ENCODE data around the gene TBATA. TPM values are rescaled to one million over a fixed set of nuclear protein-coding genes. Genes with fewer than 3 reads are reported as not detected.

The TBATA gene
- total RNA-seq, 1 experiment from 2014 or later: not detected

DNA sequence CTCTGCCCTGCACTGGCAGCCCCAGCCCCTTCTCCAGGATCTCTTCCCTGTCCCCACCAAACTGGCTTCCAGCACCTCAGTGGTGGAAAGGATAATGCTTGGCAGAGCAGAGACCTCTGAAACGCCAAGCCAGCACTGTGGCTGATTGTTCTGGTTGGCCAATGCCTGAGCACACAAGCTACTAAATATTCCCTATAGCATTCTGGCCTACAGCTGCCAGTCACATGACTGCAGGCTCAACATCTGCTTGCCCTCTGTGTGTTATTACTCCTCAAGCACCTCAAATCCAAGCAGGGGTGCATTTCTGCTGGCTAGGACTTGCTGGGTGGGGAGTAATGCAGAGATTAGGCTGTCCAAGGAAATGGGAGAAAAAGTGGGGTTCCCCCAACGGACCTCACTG, 6.1 kb downstream of the TBATA start (continued):
- TF ChIP-seq ZNF671 (CRISPR knock-in tag; IDR thresholded peaks at IDR 0.05) (no peak), ELF4 (CRISPR knock-in tag; IDR thresholded peaks at IDR 0.05; ENCODE audit: low read depth) (no peak), ZNF317 (CRISPR knock-in tag; IDR thresholded peaks at IDR 0.05; ENCODE audit: borderline replicate concordance, low read depth) (no peak)
- TF ChIP-seq, protein P1, sequence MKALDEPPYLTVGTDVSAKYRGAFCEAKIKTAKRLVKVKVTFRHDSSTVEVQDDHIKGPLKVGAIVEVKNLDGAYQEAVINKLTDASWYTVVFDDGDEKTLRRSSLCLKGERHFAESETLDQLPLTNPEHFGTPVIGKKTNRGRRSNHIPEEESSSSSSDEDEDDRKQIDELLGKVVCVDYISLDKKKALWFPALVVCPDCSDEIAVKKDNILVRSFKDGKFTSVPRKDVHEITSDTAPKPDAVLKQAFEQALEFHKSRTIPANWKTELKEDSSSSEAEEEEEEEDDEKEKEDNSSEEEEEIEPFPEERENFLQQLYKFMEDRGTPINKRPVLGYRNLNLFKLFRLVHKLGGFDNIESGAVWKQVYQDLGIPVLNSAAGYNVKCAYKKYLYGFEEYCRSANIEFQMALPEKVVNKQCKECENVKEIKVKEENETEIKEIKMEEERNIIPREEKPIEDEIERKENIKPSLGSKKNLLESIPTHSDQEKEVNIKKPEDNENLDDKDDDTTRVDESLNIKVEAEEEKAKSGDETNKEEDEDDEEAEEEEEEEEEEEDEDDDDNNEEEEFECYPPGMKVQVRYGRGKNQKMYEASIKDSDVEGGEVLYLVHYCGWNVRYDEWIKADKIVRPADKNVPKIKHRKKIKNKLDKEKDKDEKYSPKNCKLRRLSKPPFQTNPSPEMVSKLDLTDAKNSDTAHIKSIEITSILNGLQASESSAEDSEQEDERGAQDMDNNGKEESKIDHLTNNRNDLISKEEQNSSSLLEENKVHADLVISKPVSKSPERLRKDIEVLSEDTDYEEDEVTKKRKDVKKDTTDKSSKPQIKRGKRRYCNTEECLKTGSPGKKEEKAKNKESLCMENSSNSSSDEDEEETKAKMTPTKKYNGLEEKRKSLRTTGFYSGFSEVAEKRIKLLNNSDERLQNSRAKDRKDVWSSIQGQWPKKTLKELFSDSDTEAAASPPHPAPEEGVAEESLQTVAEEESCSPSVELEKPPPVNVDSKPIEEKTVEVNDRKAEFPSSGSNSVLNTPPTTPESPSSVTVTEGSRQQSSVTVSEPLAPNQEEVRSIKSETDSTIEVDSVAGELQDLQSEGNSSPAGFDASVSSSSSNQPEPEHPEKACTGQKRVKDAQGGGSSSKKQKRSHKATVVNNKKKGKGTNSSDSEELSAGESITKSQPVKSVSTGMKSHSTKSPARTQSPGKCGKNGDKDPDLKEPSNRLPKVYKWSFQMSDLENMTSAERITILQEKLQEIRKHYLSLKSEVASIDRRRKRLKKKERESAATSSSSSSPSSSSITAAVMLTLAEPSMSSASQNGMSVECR (CRISPR knock-in tag; IDR thresholded peaks at IDR 0.05; ENCODE audit: borderline replicate concordance): no peak

DNA sequence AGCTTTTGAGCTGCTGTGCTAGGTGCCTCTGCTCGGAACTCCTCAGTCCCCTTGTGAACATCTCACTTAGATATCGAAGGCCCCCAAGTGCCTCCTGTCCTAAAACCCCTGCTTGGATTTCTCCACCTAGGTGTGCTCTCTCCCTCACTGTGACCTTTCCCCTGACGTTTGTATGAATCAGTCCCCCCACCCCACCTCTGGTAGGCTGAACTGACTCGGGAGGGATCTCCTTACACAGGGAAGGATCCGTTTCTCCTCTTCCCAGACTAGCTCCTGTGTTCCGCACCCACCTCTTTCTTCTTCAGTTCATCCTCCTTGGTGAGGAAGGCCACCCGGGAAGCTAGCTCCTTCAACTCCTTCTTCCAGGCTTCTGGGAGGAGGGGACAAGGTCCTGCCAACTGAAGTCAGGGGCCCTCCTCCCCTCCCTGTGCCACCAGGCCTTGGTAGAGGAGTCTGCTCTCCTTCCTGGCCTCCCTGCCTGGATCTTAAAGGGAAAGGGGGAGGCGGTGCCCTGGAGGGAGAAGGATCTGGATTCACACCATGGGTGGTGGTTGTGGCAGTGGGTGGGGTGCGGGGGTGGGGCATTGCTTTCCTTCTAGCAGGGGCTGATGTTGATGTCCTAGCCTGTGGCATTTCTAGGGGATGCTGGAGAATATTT, 6.8 kb downstream of the TBATA start:
- ATAC-seq (no peak), DNase-seq (ENCODE audit: low spot score) (no peak)
- TF ChIP-seq ATF3 (CRISPR knock-in tag; conservative IDR thresholded peaks at IDR 0.05) (no peak), ZNF138 (CRISPR knock-in tag; conservative IDR thresholded peaks at IDR 0.05) (no peak), TEAD1 (CRISPR knock-in tag; IDR thresholded peaks at IDR 0.05) (no peak), NR1H2 (CRISPR knock-in tag; IDR thresholded peaks at IDR 0.05) (no peak), ZNF416 (CRISPR knock-in tag; IDR thresholded peaks at IDR 0.05) (no peak), NFE2L1 (CRISPR knock-in tag; IDR thresholded peaks at IDR 0.05) (no peak), FOXJ3 (CRISPR knock-in tag; IDR thresholded peaks at IDR 0.05; ENCODE audit: borderline replicate concordance) (no peak), SMAD3 (CRISPR knock-in tag; IDR thresholded peaks at IDR 0.05; ENCODE audit: borderline replicate concordance) (no peak), CBFB (CRISPR knock-in tag; IDR thresholded peaks at IDR 0.05; ENCODE audit: low read depth) (no peak), ZNF281 (CRISPR knock-in tag; IDR thresholded peaks at IDR 0.05) (no peak), TP53 (CRISPR knock-in tag; IDR thresholded peaks at IDR 0.05) (no peak)
- TF ChIP-seq, protein P2, sequence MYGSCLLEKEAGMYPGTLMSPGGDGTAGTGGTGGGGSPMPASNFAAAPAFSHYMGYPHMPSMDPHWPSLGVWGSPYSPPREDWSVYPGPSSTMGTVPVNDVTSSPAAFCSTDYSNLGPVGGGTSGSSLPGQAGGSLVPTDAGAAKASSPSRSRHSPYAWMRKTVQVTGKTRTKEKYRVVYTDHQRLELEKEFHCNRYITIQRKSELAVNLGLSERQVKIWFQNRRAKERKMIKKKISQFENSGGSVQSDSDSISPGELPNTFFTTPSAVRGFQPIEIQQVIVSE (CRISPR knock-in tag; IDR thresholded peaks at IDR 0.05; ENCODE audit: borderline replicate concordance): no peak
- H3K4me1 Mint-ChIP-seq: peaks cover 3% of the 10 kb centered on the region; the same call in 1 of the 2 replicates
- no peak overlapping the region for H3K27ac Mint-ChIP-seq
- H3K36me3 Mint-ChIP-seq: no peaks in the 10 kb centered on the region
- POLR2A ChIA-PET: no interaction called here
- CTCF ChIA-PET: no interaction called here
- H3K27me3 Mint-ChIP-seq (ENCODE audit: low read depth): no peaks in the 10 kb centered on the region
- no peaks in the 10 kb centered on the region for H3K9me3 Mint-ChIP-seq
- no peak overlapping the region for H3K4me3 Mint-ChIP-seq
